Panc1 (cell line): ENCODE data around the gene CAPN3.

Experiments
- POLR2AphosphoS5 ChIP-seq: IDR thresholded peaks from 2 replicates; pipeline ENCODE4 v1.6.1; 2012; ENCODE audit warnings: mild to moderate bottlenecking, low read depth, low read length, moderate library complexity
- REST ChIP-seq, 2 experiments: IDR thresholded peaks; 2 replicates each; pipeline ENCODE4 v1.6.1; 2011 to 2012; ENCODE audit warnings: low read depth in 2 of 2, control low read depth in 1 of 2, low read length in 1 of 2, mild to moderate bottlenecking in 1 of 2, moderate library complexity in 1 of 2; ENCODE audit not compliant: insufficient read depth in 1 of 2
- SIN3A ChIP-seq: IDR thresholded peaks from 2 replicates; pipeline ENCODE4 v1.6.1; 2012; ENCODE audit warnings: low read depth, mild to moderate bottlenecking, low read length, moderate library complexity, borderline replicate concordance; ENCODE audit not compliant: insufficient read depth
- TCF7L2 ChIP-seq: IDR thresholded peaks from 2 replicates; pipeline ENCODE4 v1.6.1; 2011; ENCODE audit warnings: mild to moderate bottlenecking, low read depth, low read length, inconsistent platforms
- TF ChIP-seq, protein P1 (sequence below): fragments of 450-650 bp; IDR thresholded peaks from 2 replicates; pipeline ENCODE4 v1.5.1; 2017; ENCODE audit warnings: mild to moderate bottlenecking

DNA sequence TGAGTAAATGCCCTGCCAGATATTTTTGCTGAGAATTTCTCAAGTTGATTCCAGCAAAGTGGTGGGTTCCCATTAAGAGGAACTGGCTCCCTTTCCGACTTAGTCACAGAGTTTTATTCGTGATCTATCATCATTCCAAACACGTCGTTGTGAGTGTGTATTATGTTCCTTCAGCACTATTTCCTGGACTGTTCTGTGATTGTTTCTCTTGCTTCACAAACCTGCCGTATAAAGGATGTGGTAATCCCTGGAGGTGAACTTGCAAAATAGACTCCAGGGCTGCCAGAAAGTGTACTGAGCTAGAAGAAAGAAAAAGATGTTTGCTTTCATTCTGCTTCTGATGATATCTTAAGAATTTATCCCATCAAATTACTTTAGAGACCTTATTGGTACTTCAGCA, 14.5 kb upstream of the CAPN3 start:
- TF ChIP-seq, protein P1, sequence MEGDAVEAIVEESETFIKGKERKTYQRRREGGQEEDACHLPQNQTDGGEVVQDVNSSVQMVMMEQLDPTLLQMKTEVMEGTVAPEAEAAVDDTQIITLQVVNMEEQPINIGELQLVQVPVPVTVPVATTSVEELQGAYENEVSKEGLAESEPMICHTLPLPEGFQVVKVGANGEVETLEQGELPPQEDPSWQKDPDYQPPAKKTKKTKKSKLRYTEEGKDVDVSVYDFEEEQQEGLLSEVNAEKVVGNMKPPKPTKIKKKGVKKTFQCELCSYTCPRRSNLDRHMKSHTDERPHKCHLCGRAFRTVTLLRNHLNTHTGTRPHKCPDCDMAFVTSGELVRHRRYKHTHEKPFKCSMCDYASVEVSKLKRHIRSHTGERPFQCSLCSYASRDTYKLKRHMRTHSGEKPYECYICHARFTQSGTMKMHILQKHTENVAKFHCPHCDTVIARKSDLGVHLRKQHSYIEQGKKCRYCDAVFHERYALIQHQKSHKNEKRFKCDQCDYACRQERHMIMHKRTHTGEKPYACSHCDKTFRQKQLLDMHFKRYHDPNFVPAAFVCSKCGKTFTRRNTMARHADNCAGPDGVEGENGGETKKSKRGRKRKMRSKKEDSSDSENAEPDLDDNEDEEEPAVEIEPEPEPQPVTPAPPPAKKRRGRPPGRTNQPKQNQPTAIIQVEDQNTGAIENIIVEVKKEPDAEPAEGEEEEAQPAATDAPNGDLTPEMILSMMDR = no peak
- TF ChIP-seq POLR2AphosphoS5 (no peak), REST (IDR thresholded peaks at IDR 0.05; ENCODE audit: insufficient read depth in 1 of 2, low read depth in 2 of 2, low read length in 1 of 2) (no peak), TCF7L2 (no peak), SIN3A (no peak)
